Kidney epithelial cell (primary cell): ENCODE results near the gene NCAPD2. TPM values are rescaled to one million over a fixed set of nuclear protein-coding genes. Genes with fewer than 3 reads are reported as not detected.

Experiments used
- DNase-seq: peaks from one replicate; pipeline ENCODE4 v3.0.0-alpha.2; 2010; ENCODE audit warnings: low read depth
- H3K27me3 ChIP-seq: 2 replicates; pipeline ENCODE4 v1.6.0; 2011; ENCODE audit warnings: low read length; ENCODE audit not compliant: control insufficient read depth, insufficient read depth
- H3K36me3 ChIP-seq: 2 replicates; pipeline ENCODE4 v1.5.1; 2011; ENCODE audit warnings: low read length; ENCODE audit not compliant: control insufficient read depth, insufficient read depth
- H3K4me3 ChIP-seq: 2 replicates; pipeline ENCODE4 v1.5.1; 2011; ENCODE audit warnings: low read depth, mild to moderate bottlenecking, control low read depth, low read length
- total RNA-seq: library from RNA; depleted of rRNA; stranded (reverse); fragments of >200 nt; gene quantifications from 2 replicates; pipeline ENCODE4 v1.2.3, GENCODE V29; 2015
- TF ChIP-seq, protein P1 (sequence below): IDR thresholded peaks from 2 replicates; pipeline ENCODE4 v1.5.1; 2011; ENCODE audit warnings: mild to moderate bottlenecking, moderate library complexity, low read length, control low read depth, inconsistent platforms; ENCODE audit not compliant: insufficient read depth, poor library complexity, severe bottlenecking

NCAPD2 gene
- total RNA-seq, 1 donor from 2014 or later, result 62.3 TPM

DNA sequence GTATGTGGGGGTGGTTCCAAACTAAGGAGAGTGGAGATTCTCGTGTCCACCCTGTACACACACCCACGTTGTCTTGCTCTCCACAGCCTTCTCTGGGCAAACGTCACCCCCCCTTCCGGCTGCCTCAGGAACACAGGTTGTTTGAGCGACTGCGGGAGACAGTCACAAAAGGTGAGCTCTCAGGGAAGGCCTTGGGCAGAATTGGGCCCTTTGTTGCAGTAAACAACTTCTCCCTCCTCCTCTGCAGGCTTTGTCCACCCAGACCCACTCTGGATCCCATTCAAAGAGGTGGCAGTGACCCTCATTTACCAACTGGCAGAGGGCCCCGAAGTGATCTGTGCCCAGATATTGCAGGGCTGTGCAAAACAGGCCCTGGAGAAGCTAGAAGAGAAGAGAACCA is 32.3 kb downstream of the NCAPD2 start:
- no peak for DNase-seq
- Histone ChIP-seq H3K36me3 (no peaks in the 10 kb centered on the region), H3K27me3 (no peaks in the 10 kb centered on the region), H3K4me3 (no peak overlapping the region)
- TF ChIP-seq, protein P1, sequence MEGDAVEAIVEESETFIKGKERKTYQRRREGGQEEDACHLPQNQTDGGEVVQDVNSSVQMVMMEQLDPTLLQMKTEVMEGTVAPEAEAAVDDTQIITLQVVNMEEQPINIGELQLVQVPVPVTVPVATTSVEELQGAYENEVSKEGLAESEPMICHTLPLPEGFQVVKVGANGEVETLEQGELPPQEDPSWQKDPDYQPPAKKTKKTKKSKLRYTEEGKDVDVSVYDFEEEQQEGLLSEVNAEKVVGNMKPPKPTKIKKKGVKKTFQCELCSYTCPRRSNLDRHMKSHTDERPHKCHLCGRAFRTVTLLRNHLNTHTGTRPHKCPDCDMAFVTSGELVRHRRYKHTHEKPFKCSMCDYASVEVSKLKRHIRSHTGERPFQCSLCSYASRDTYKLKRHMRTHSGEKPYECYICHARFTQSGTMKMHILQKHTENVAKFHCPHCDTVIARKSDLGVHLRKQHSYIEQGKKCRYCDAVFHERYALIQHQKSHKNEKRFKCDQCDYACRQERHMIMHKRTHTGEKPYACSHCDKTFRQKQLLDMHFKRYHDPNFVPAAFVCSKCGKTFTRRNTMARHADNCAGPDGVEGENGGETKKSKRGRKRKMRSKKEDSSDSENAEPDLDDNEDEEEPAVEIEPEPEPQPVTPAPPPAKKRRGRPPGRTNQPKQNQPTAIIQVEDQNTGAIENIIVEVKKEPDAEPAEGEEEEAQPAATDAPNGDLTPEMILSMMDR, result no peak

DNA sequence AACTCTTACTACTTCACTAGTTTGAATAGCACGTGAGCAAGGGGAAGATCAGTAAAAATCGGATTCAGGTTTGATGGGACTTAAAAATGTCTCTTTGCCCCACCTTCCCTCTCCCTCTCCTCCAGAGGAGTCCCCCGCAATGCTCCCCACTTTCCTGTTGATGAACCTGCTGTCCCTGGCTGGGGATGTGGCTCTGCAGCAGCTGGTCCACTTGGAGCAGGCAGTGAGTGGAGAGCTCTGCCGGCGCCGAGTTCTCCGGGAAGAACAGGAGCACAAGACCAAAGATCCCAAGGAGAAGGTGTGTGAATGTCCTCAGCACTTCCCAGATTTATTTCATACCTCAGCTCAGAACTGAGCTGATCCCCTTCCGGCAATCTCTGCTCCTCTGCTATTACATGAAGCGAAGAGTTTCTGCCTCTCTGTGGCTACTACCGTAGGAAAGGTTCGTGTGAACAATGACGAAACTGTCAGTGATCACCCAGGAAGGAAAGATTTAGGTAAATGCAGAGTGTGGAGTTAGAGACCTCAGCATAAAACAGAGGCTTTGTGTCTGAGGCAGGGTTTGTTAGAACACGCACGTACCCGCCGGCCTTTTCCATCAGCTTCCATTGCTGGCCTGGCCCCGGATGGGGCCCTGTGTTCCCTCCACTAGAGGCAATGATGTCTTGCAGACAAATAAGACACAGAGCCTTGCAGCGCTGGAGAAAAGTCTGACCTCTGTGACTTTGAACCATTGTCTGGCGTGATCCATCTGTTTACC is 33.0 kb downstream of the NCAPD2 start:
- no peak overlapping the region for H3K4me3 ChIP-seq
- no peak for DNase-seq
- H3K36me3 ChIP-seq, result no peaks in the 10 kb centered on the region
- no peaks in the 10 kb centered on the region for H3K27me3 ChIP-seq
- TF ChIP-seq, protein P1, result no peak

DNA sequence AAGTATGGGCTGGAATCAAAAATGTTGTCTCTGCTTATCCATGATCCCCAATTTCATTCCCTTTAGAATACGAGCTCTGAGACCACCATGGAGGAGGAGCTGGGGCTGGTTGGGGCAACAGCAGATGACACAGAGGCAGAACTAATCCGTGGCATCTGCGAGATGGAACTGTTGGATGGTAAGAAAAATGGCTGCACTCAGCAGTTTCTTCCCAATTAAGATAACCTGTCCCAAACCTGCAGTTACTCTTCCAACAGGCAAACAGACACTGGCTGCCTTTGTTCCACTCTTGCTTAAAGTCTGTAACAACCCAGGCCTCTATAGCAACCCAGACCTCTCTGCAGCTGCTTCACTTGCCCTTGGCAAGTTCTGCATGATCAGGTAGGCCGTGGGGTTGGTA is 33.8 kb downstream of the NCAPD2 start:
- no peaks in the 10 kb centered on the region for H3K36me3 ChIP-seq

DNA sequence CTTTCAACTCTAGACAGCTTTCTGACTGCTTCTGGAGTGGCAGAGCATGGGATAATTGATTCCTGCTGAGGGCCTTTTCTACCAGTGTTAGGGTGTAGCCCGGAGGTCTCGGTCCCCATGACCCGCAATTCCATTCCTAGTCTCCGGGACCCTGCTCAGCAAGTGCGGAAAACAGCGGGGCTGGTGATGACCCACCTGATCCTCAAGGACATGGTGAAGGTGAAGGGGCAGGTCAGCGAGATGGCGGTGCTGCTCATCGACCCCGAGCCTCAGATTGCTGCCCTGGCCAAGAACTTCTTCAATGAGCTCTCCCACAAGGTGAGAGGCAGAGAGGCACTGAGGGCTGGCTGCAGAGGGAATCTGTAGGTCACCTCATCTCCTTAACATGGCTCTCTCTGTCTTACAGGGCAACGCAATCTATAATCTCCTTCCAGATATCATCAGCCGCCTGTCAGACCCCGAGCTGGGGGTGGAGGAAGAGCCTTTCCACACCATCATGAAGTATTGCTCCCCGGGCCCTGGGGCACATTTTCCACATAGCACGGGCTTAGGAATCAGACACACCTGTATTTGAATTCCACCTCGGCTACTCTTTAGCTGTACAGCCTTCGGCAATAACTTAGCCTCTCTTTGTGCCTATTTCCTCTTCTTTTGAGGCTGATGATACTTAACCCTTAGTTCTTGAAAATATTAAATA is 34.8 kb downstream of the NCAPD2 start:
- Histone ChIP-seq H3K36me3 (no peaks in the 10 kb centered on the region), H3K4me3 (no peak overlapping the region), H3K27me3 (no peaks in the 10 kb centered on the region)
- TF ChIP-seq, protein P1, result no peak
- no peak for DNase-seq

More for the DNA sequence above, 33.8 kb downstream of the NCAPD2 start:
- Histone ChIP-seq H3K27me3 (no peaks in the 10 kb centered on the region), H3K4me3 (no peak overlapping the region)
- DNase-seq, result no peak
- TF ChIP-seq, protein P1, result no peak

DNA sequence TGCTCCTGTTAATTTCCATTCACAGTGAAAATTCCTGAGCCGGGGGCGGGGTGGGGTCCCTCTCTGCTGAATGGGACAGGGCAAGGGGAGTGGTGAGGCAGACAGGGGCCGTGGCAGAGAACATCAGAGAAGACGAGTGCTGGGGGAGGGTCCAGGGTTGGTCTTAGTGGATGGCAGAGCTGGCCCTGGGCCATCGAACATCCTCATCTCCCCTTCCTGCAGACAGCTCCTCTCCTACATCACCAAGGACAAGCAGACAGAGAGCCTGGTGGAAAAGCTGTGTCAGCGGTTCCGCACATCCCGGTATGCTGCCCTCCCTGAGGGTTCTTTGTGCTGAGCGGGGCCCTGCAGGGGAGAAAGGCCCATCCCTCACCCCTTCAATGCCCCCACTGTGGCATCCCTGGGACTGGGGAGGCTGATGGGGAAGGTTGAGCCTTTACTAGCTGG is 35.4 kb downstream of the NCAPD2 start:
- TF ChIP-seq, protein P1, result no peak
- Histone ChIP-seq H3K4me3 (no peak overlapping the region), H3K36me3 (no peaks in the 10 kb centered on the region), H3K27me3 (no peaks in the 10 kb centered on the region)
- DNase-seq, result no peak
